ENCODE results near the gene PIAS1.
"Not testable (repeated sequence)": the region's sequence is repeated elsewhere in the genome, so short reads cannot be mapped to it uniquely, and the experiment has no call there.

The PIAS1 gene

GRCh38 chr15:68214838-68215254 lies 160.7 kb downstream of the PIAS1 start:
- DNase-seq (ENCODE audit: insufficient read length, low spot score) (no peak), FAIRE-seq (no peak)
- no peak for TF ChIP-seq POLR2A (IDR thresholded peaks at IDR 0.05; ENCODE audit: low read depth, low read length)

GRCh38 chr15:68217341-68217740 lies 163.2 kb downstream of the PIAS1 start:
- TF ChIP-seq POLR2A (IDR thresholded peaks at IDR 0.05; ENCODE audit: low read depth, low read length), result no peak
- DNase-seq (ENCODE audit: insufficient read length, low spot score) (no peak), FAIRE-seq (no peak)

- FAIRE-seq (no peak), DNase-seq (ENCODE audit: insufficient read length, low spot score) (no peak)
- no peak for TF ChIP-seq POLR2A (IDR thresholded peaks at IDR 0.05; ENCODE audit: low read depth, low read length)
These were observed 164.2 kb downstream of the PIAS1 start for GRCh38 chr15:68218331-68218730.

GRCh38 chr15:68218847-68219798 lies 165.0 kb downstream of the PIAS1 start:
- no peak for TF ChIP-seq POLR2A (IDR thresholded peaks at IDR 0.05; ENCODE audit: low read depth, low read length)
- no peak for FAIRE-seq
- no peak for DNase-seq (ENCODE audit: insufficient read length, low spot score)

GRCh38 chr15:68220489-68220888 lies 166.4 kb downstream of the PIAS1 start:
- FAIRE-seq (no peak), DNase-seq (ENCODE audit: insufficient read length, low spot score) (no peak)
- no peak for TF ChIP-seq POLR2A (IDR thresholded peaks at IDR 0.05; ENCODE audit: low read depth, low read length)

- DNase-seq (ENCODE audit: insufficient read length, low spot score), result no peak
- no peak for TF ChIP-seq POLR2A (IDR thresholded peaks at IDR 0.05; ENCODE audit: low read depth, low read length)
- no peak for FAIRE-seq
These were observed 166.9 kb downstream of the PIAS1 start for GRCh38 chr15:68220967-68221366.

- not testable (repeated sequence) for DNase-seq (ENCODE audit: insufficient read length, low spot score); FAIRE-seq
These were observed 167.7 kb downstream of the PIAS1 start for GRCh38 chr15:68221530-68222431.

GRCh38 chr15:68222432-68222743 lies 168.3 kb downstream of the PIAS1 start:
- DNase-seq (ENCODE audit: insufficient read length, low spot score); FAIRE-seq: not testable (repeated sequence)

GRCh38 chr15:68223171-68223570 lies 169.1 kb downstream of the PIAS1 start:
- DNase-seq (ENCODE audit: insufficient read length, low spot score) (no peak), FAIRE-seq (no peak)
- TF ChIP-seq POLR2A (IDR thresholded peaks at IDR 0.05; ENCODE audit: low read depth, low read length), result no peak

- FAIRE-seq, result no peak
- DNase-seq (ENCODE audit: insufficient read length, low spot score), result no peak
- TF ChIP-seq POLR2A (IDR thresholded peaks at IDR 0.05; ENCODE audit: low read depth, low read length), result no peak
These were observed 170.0 kb downstream of the PIAS1 start for GRCh38 chr15:68224108-68224507.

GRCh38 chr15:68224546-68225250 lies 170.6 kb downstream of the PIAS1 start:
- FAIRE-seq, result no peak
- no peak for DNase-seq (ENCODE audit: insufficient read length, low spot score)
- no peak for TF ChIP-seq POLR2A (IDR thresholded peaks at IDR 0.05; ENCODE audit: low read depth, low read length)

GRCh38 chr15:68225442-68225841 lies 171.3 kb downstream of the PIAS1 start:
- DNase-seq (ENCODE audit: insufficient read length, low spot score); FAIRE-seq: not testable (repeated sequence)

GRCh38 chr15:68227643-68228142 lies 173.6 kb downstream of the PIAS1 start:
- no peak for TF ChIP-seq POLR2A (IDR thresholded peaks at IDR 0.05; ENCODE audit: low read depth, low read length)
- FAIRE-seq, result no peak
- DNase-seq (ENCODE audit: insufficient read length, low spot score), result no peak

Measured in H54 (cell line).